ENCODE results near the gene RELA. TPM values are rescaled to one million over a fixed set of nuclear protein-coding genes. Genes with fewer than 3 reads are reported as not detected.

Gene RELA
- total and polyA plus RNA-seq, 4 donors: 28.8 to 108 (median 86.0) TPM

Small RNAs within 50 kb of the gene (microRNA-seq; reads per million reads assigned to microRNA genes)
- 0 reads per million in 2 donors for gene MIR4489
- 0 reads per million in 2 donors for gene MIR4690

Other genes with a start within 250 kb of the RELA start
- 1,000 to 10,000 TPM; 1,566 to 1,734 TPM for gene NEAT1, start 240.1 kb downstream of the RELA start, total RNA-seq
- 1,000 to 10,000 TPM in 1 of 2 donors, 100 to 1,000 TPM in 1; 239 to 1,307 TPM for gene NEAT1, start 240.1 kb downstream of the RELA start, polyA plus RNA-seq
- over 10,000 TPM; 16,103 to 18,225 TPM for gene MALAT1, start 163.9 kb downstream of the RELA start, total RNA-seq
- 100 to 1,000 TPM; 228 to 370 TPM for gene MALAT1, start 163.9 kb downstream of the RELA start, polyA plus RNA-seq
- gene SCYL1, start 137.8 kb downstream of the RELA start, total RNA-seq: 10 to 100 TPM; 74.0 to 74.4 TPM
- gene SCYL1, start 137.8 kb downstream of the RELA start, polyA plus RNA-seq: 10 to 100 TPM; 31.3 to 98.9 TPM
- 100 to 1,000 TPM; 280 to 473 TPM for gene LTBP3, start 104.6 kb downstream of the RELA start, total RNA-seq
- gene LTBP3, start 104.6 kb downstream of the RELA start, polyA plus RNA-seq: 100 to 1,000 TPM in 1 of 2 donors, 10 to 100 TPM in 1; 40.1 to 467 TPM
- 10 to 100 TPM; 21.7 to 29.3 TPM for gene ZNRD2, start 92.4 kb downstream of the RELA start, total RNA-seq
- gene ZNRD2, start 92.4 kb downstream of the RELA start, polyA plus RNA-seq: 10 to 100 TPM; 37.1 to 42.5 TPM
- gene FAM89B, start 90.4 kb downstream of the RELA start, total RNA-seq: 10 to 100 TPM; 49.5 to 64.3 TPM
- 10 to 100 TPM; 67.5 to 83.4 TPM for gene FAM89B, start 90.4 kb downstream of the RELA start, polyA plus RNA-seq
- gene EHBP1L1, start 86.9 kb downstream of the RELA start, total RNA-seq: 100 to 1,000 TPM; 235 to 266 TPM
- 100 to 1,000 TPM in 1 of 2 donors, 10 to 100 TPM in 1; 53.2 to 316 TPM for gene EHBP1L1, start 86.9 kb downstream of the RELA start, polyA plus RNA-seq
- gene KCNK7, start 67.1 kb downstream of the RELA start, total RNA-seq: 1 to 10 TPM in 1 of 2 donors, under 1 TPM in 1; 0.93 to 1.3 TPM
- gene KCNK7, start 67.1 kb downstream of the RELA start, polyA plus RNA-seq: 1 to 10 TPM in 1 of 2 donors, not detected in 1; 7.3 TPM
- gene MAP3K11, start 48.7 kb downstream of the RELA start, total RNA-seq: 10 to 100 TPM; 51.3 to 87.9 TPM
- 10 to 100 TPM; 34.2 to 78.8 TPM for gene MAP3K11, start 48.7 kb downstream of the RELA start, polyA plus RNA-seq
- 10 to 100 TPM; 24.8 to 28.8 TPM for gene PCNX3, start 47.1 kb downstream of the RELA start, total RNA-seq
- gene PCNX3, start 47.1 kb downstream of the RELA start, polyA plus RNA-seq: 10 to 100 TPM in 1 of 2 donors, 1 to 10 TPM in 1; 3.9 to 50.0 TPM
- 10 to 100 TPM; 67.0 to 75.1 TPM for gene SIPA1, start 24.8 kb downstream of the RELA start, total RNA-seq
- gene SIPA1, start 24.8 kb downstream of the RELA start, polyA plus RNA-seq: 100 to 1,000 TPM in 1 of 2 donors, 10 to 100 TPM in 1; 25.2 to 147 TPM
- gene KAT5, start 49.3 kb upstream of the RELA start, total RNA-seq: 10 to 100 TPM; 59.8 to 64.4 TPM
- 100 to 1,000 TPM in 1 of 2 donors, 10 to 100 TPM in 1; 29.2 to 120 TPM for gene KAT5, start 49.3 kb upstream of the RELA start, polyA plus RNA-seq
- 10 to 100 TPM; 53.5 to 57.6 TPM for gene RNASEH2C, start 57.9 kb upstream of the RELA start, total RNA-seq
- 100 to 1,000 TPM in 1 of 2 donors, 10 to 100 TPM in 1; 80.1 to 113 TPM for gene RNASEH2C, start 57.9 kb upstream of the RELA start, polyA plus RNA-seq
- gene AP5B1, start 118.1 kb upstream of the RELA start, total RNA-seq: 10 to 100 TPM; 15.7 to 16.7 TPM
- 10 to 100 TPM in 1 of 2 donors, 1 to 10 TPM in 1; 3.3 to 10.8 TPM for gene AP5B1, start 118.1 kb upstream of the RELA start, polyA plus RNA-seq
- gene OVOL1, start 124.1 kb upstream of the RELA start, total RNA-seq: not detected
- 1 to 10 TPM in 1 of 2 donors, under 1 TPM in 1; 0.28 to 3.9 TPM for gene OVOL1, start 124.1 kb upstream of the RELA start, polyA plus RNA-seq
- 1 to 10 TPM in 1 of 2 donors, under 1 TPM in 1; 0.39 to 2.4 TPM for gene SNX32, start 171.0 kb upstream of the RELA start, total RNA-seq
- gene SNX32, start 171.0 kb upstream of the RELA start, polyA plus RNA-seq: 1 to 10 TPM in 1 of 2 donors, not detected in 1; 1.2 TPM
- gene CFL1, start 195.3 kb upstream of the RELA start, total RNA-seq: 100 to 1,000 TPM; 563 to 812 TPM
- 100 to 1,000 TPM; 571 to 688 TPM for gene CFL1, start 195.3 kb upstream of the RELA start, polyA plus RNA-seq
- 10 to 100 TPM; 60.7 to 63.1 TPM for gene MUS81, start 197.5 kb upstream of the RELA start, total RNA-seq
- 100 to 1,000 TPM in 1 of 2 donors, 10 to 100 TPM in 1; 40.7 to 102 TPM for gene MUS81, start 197.5 kb upstream of the RELA start, polyA plus RNA-seq
- 100 to 1,000 TPM; 139 to 185 TPM for gene EFEMP2, start 209.9 kb upstream of the RELA start, total RNA-seq
- gene EFEMP2, start 209.9 kb upstream of the RELA start, polyA plus RNA-seq: 100 to 1,000 TPM; 136 to 224 TPM
- gene CTSW, start 216.9 kb upstream of the RELA start, total RNA-seq: 1 to 10 TPM; 1.8 to 3.9 TPM
- gene CTSW, start 216.9 kb upstream of the RELA start, polyA plus RNA-seq: 1 to 10 TPM; 1.8 to 2.9 TPM
- 10 to 100 TPM; 40.2 to 47.7 TPM for gene FIBP, start 225.6 kb upstream of the RELA start, total RNA-seq
- 10 to 100 TPM; 57.2 to 73.1 TPM for gene FIBP, start 225.6 kb upstream of the RELA start, polyA plus RNA-seq
- gene CCDC85B, start 227.8 kb upstream of the RELA start, total RNA-seq: 10 to 100 TPM; 30.1 to 46.9 TPM
- gene CCDC85B, start 227.8 kb upstream of the RELA start, polyA plus RNA-seq: 10 to 100 TPM; 23.9 to 72.8 TPM
- 10 to 100 TPM in 1 of 2 donors, 1 to 10 TPM in 1; 7.2 to 31.9 TPM for gene FOSL1, start 237.5 kb upstream of the RELA start, total RNA-seq
- gene FOSL1, start 237.5 kb upstream of the RELA start, polyA plus RNA-seq: 1 to 10 TPM; 1.6 to 6.4 TPM